HG02970 (cell line): Measurements from ENCODE around the gene GNG10.

ENCODE experiments used
- ATAC-seq: cut with Tn5 transposase; IDR thresholded peaks from one replicate; pipeline ENCODE4 v1.9.1; 2021; ENCODE audit warnings: mild to moderate bottlenecking, moderate library complexity, moderate number of reproducible peaks; ENCODE audit not compliant: unreplicated experiment, low FRiP score

The GNG10 gene

GRCh38 chr9:111715471-111715870 lies 54.1 kb downstream of the GNG10 start:
- no peak for ATAC-seq

DNA sequence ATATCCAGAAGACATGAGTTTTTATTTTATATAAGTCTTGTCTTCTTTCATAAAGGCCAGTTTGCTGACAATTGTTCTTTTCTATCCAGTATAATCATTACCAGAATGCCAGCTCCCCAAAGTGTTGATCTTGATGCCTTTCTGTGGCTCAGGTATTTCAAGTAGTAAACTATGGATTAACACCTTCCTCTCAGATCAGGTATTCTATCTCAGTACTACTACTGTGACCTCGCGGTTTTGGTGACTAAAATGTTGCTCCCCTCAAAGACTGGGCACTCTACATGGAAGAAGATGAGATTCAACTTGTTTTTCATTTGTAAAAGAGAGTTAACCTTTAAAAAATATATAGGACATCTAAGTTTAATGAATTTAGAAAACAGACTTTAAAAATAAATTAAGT lies 58.1 kb downstream of the GNG10 start:
- no peak for ATAC-seq
